Omental fat pad (tissue), 4 donors: ENCODE data around the gene DNAJC6. TPM values are rescaled to one million over a fixed set of nuclear protein-coding genes. Genes with fewer than 3 reads are reported as not detected.
"Not testable (repeated sequence)": the region's sequence is repeated elsewhere in the genome, so short reads cannot be mapped to it uniquely, and the experiment has no call there.

Experiments used
- ATAC-seq: fragments of 150-250 bp; one replicate; pipeline ENCODE4 v1.9.1; 2016; ENCODE audit warnings: mild to moderate bottlenecking, moderate library complexity; ENCODE audit not compliant: low FRiP score
- DNase-seq: peaks from one replicate; pipeline ENCODE4 v3.0.0-alpha.2; 2019; ENCODE audit warnings: low spot score
- CTCF ChIP-seq, 3 donors: fragments of 450-650 bp; IDR thresholded peaks; one replicate each; pipeline ENCODE4 v1.5.1; 2016 to 2017; ENCODE audit warnings: antibody characterized with exemption in 3 of 3, mild to moderate bottlenecking in 3 of 3, moderate library complexity in 2 of 3
- total RNA-seq, 4 donors: library from RNA; depleted of rRNA; stranded (reverse); fragments of >200 nt; gene quantifications; one replicate each; pipeline ENCODE4 v1.1.0, GENCODE V29; 2016

Gene DNAJC6
- total RNA-seq, 4 donors from 2014 or later: 1.9 to 5.1 (median 3.6) TPM

GRCh38 chr1:65371544-65371943 lies 62.2 kb downstream of the DNAJC6 start:
- TF ChIP-seq CTCF (IDR thresholded peaks at IDR 0.05): no peak
- ATAC-seq (no peak), DNase-seq (no peak)

- DNase-seq (no peak), ATAC-seq (no peak)
- no peak for TF ChIP-seq CTCF (IDR thresholded peaks at IDR 0.05)
Observed at GRCh38 chr1:65372557-65372956, 63.2 kb downstream of the DNAJC6 start.

GRCh38 chr1:65377496-65378246 lies 68.3 kb downstream of the DNAJC6 start:
- DNase-seq (no peak), ATAC-seq (no peak)
- no peak for TF ChIP-seq CTCF (IDR thresholded peaks at IDR 0.05)

- DNase-seq (no peak), ATAC-seq (no peak)
- no peak for TF ChIP-seq CTCF (IDR thresholded peaks at IDR 0.05)
Observed at GRCh38 chr1:65378247-65378946, 69.1 kb downstream of the DNAJC6 start.

- ATAC-seq, DNase-seq: not testable (repeated sequence)
Observed at GRCh38 chr1:65384426-65384825, 75.1 kb downstream of the DNAJC6 start.

GRCh38 chr1:65386439-65386838 lies 77.1 kb downstream of the DNAJC6 start:
- DNase-seq: no peak
- TF ChIP-seq CTCF (IDR thresholded peaks at IDR 0.05): no peak
- ATAC-seq: no peak

GRCh38 chr1:65387821-65388220 lies 78.5 kb downstream of the DNAJC6 start:
- TF ChIP-seq CTCF (IDR thresholded peaks at IDR 0.05): no peak
- ATAC-seq (no peak), DNase-seq (no peak)
